K562 (cell line): ENCODE results near the gene CREG2. TPM values are rescaled to one million over a fixed set of nuclear protein-coding genes. Genes with fewer than 3 reads are reported as not detected.

Experiments
- ARHGAP35 ChIP-seq: fragments of 450-650 bp; IDR thresholded peaks from 2 replicates; pipeline ENCODE4 v1.6.1; 2018; ENCODE audit not compliant: partially characterized antibody
- ASH1L ChIP-seq: fragments of 450-650 bp; IDR thresholded peaks from 2 replicates; pipeline ENCODE4 v1.6.1; 2018; ENCODE audit warnings: borderline replicate concordance, mild to moderate bottlenecking, low read depth; ENCODE audit not compliant: partially characterized antibody
- CBFA2T2 ChIP-seq: fragments of 450-650 bp; conservative IDR thresholded peaks from 2 replicates; pipeline ENCODE4 v1.6.1; 2017; ENCODE audit warnings: mild to moderate bottlenecking
- DDX20 ChIP-seq: fragments of 450-650 bp; IDR thresholded peaks from 2 replicates; pipeline ENCODE4 v1.6.1; 2016; ENCODE audit warnings: missing genetic modification characterization, low read depth, mild to moderate bottlenecking, missing compliant biosample characterization, moderate library complexity
- ESRRB ChIP-seq: fragments of 250-450 bp; sonication (Bioruptor Pico); IDR thresholded peaks from 2 replicates; pipeline ENCODE4 v1.5.0; 2020; ENCODE audit warnings: mild to moderate bottlenecking, moderate library complexity, borderline replicate concordance
- FOXK1 ChIP-seq: sonication (generic); formaldehyde crosslinking; IDR thresholded peaks from 2 replicates; pipeline ENCODE4 v1.8.0; 2022; ENCODE audit warnings: missing genetic modification reagents, mild to moderate bottlenecking, borderline replicate concordance
- GABPA ChIP-seq: fragments of 200-800 bp; sonication (Bioruptor generic); conservative IDR thresholded peaks from 2 replicates; pipeline ENCODE4 v1.6.1; 2016; ENCODE audit warnings: low read depth, missing genetic modification characterization, missing compliant biosample characterization
- GABPB2 ChIP-seq: fragments of 250-450 bp; sonication (Bioruptor Pico); conservative IDR thresholded peaks from 2 replicates; pipeline ENCODE4 v1.5.1; 2021; ENCODE audit warnings: mild to moderate bottlenecking
- HLTF ChIP-seq: fragments of 450-650 bp; IDR thresholded peaks from 2 replicates; pipeline ENCODE4 v1.6.1; 2016
- NCOA6 ChIP-seq: fragments of 450-650 bp; IDR thresholded peaks from 2 replicates; pipeline ENCODE4 v1.6.1; 2017; ENCODE audit warnings: mild to moderate bottlenecking
- NFATC3 ChIP-seq: fragments of 450-650 bp; IDR thresholded peaks from 2 replicates; pipeline ENCODE4 v1.6.1; 2017; ENCODE audit warnings: mild to moderate bottlenecking
- POLR2AphosphoS5 ChIP-seq: IDR thresholded peaks from 2 replicates; pipeline ENCODE4 v1.6.1; 2011; ENCODE audit warnings: mild to moderate bottlenecking, low read depth, low read length, moderate library complexity; ENCODE audit not compliant: control insufficient read depth, insufficient read depth
- PTRF ChIP-seq: fragments of 450-650 bp; IDR thresholded peaks from 2 replicates; pipeline ENCODE4 v1.6.1; 2016; ENCODE audit warnings: mild to moderate bottlenecking, missing genetic modification characterization, missing compliant biosample characterization
- RBM39 ChIP-seq: fragments of 200-400 bp; formaldehyde crosslinking; optimal IDR thresholded peaks from 2 replicates; pipeline ENCODE3; 2018; ENCODE audit warnings: low read depth, low read length
- RHOXF2B ChIP-seq: fragments of 250-450 bp; sonication (Bioruptor Pico); conservative IDR thresholded peaks from 2 replicates; pipeline ENCODE4 v1.5.1; 2021
- RNF2 ChIP-seq: sonication (generic); IDR thresholded peaks from 2 replicates; pipeline ENCODE4 v1.6.1; 2016
- SRSF3 ChIP-seq: fragments of 200-400 bp; formaldehyde crosslinking; IDR thresholded peaks from 2 replicates; pipeline ENCODE4 v1.6.1; 2016; ENCODE audit warnings: mild to moderate bottlenecking, low read length, moderate library complexity; ENCODE audit not compliant: insufficient read depth
- ZNF75A ChIP-seq: fragments of 450-650 bp; formaldehyde crosslinking; IDR thresholded peaks from 2 replicates; pipeline ENCODE4 v1.4.0; 2020; ENCODE audit warnings: mild to moderate bottlenecking
- ZNF785 ChIP-seq: fragments of 250-450 bp; sonication (Bioruptor Pico); IDR thresholded peaks from 2 replicates; pipeline ENCODE4 v1.4.0; 2020; ENCODE audit warnings: mild to moderate bottlenecking
- ZNF830 ChIP-seq: fragments of 250-450 bp; sonication (Bioruptor Pico); IDR thresholded peaks from 2 replicates; pipeline ENCODE4 v1.5.0; 2021; ENCODE audit warnings: mild to moderate bottlenecking
- polyA plus RNA-seq, 8 experiments: library from polyadenylated mRNA; depleted of rRNA in 4 of 8; stranded (reverse) in 5 of 8; unstranded in 3 of 8; fragments of >200 nt; fragmentation: Nextera tagmentation in 2 of 8; fragmentation: Illumina TruSeq in 1 of 8; extraction: Ambion mirVana in 2 of 8; extraction: Trizol in 1 of 8; gene quantifications; 2 replicates each; pipeline versions ENCODE4 v1.2.1 to v1.2.3, GENCODE V29; 2011 to 2014; ENCODE audit warnings: inconsistent platforms in 1 of 8, missing spikeins in 1 of 8
- total RNA-seq, 7 experiments: library from RNA; depleted of rRNA in 6 of 7; stranded (reverse); fragments of >200 nt in 6 of 7; fragmentation: Illumina TruSeq in 2 of 7; extraction: Trizol in 2 of 7; gene quantifications; 2 replicates each; pipeline versions ENCODE4 v1.2.1 to v1.2.3, GENCODE V29; 2011 to 2021; ENCODE audit warnings: low replicate concordance in 1 of 7
- TF ChIP-seq, protein P1 (sequence below): sonication (generic); formaldehyde crosslinking; IDR thresholded peaks from 2 replicates; pipeline ENCODE4 v1.8.1; 2023; ENCODE audit warnings: mild to moderate bottlenecking, missing genetic modification reagents
- TF ChIP-seq, protein P2 (sequence below): sonication (generic); formaldehyde crosslinking; IDR thresholded peaks from 2 replicates; pipeline ENCODE4 v1.8.1; 2023; ENCODE audit warnings: mild to moderate bottlenecking, missing genetic modification reagents
- TF ChIP-seq, protein P3 (sequence below): sonication (generic); formaldehyde crosslinking; IDR thresholded peaks from 2 replicates; pipeline ENCODE4 v1.8.0; 2022; ENCODE audit warnings: mild to moderate bottlenecking, missing genetic modification reagents
- TF ChIP-seq, protein P4 (sequence below): fragments of 250-450 bp; sonication (Bioruptor Pico); IDR thresholded peaks from 2 replicates; pipeline ENCODE4 v1.5.0; 2020; ENCODE audit warnings: mild to moderate bottlenecking, borderline replicate concordance

The CREG2 gene
- total and polyA plus RNA-seq, 9 of the 15 experiments (the other 6 are each of a cell fraction or from before 2014, with no cell fraction given) = not detected

GRCh38 chr2:101308432-101309210 lies 78.7 kb downstream of the CREG2 start, which contains the start of gene RNF149 (continued):
- TF ChIP-seq DDX20 (tag) = no peak
- TF ChIP-seq NFATC3 = no peak
- TF ChIP-seq, protein P1, sequence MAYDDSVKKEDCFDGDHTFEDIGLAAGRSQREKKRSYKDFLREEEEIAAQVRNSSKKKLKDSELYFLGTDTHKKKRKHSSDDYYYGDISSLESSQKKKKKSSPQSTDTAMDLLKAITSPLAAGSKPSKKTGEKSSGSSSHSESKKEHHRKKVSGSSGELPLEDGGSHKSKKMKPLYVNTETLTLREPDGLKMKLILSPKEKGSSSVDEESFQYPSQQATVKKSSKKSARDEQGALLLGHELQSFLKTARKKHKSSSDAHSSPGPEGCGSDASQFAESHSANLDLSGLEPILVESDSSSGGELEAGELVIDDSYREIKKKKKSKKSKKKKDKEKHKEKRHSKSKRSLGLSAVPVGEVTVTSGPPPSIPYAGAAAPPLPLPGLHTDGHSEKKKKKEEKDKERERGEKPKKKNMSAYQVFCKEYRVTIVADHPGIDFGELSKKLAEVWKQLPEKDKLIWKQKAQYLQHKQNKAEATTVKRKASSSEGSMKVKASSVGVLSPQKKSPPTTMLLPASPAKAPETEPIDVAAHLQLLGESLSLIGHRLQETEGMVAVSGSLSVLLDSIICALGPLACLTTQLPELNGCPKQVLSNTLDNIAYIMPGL (CRISPR knock-in tag) = no peak
- TF ChIP-seq HLTF = no peak
- TF ChIP-seq RHOXF2B = no peak
- no peak for TF ChIP-seq PTRF (tag)
- TF ChIP-seq, protein P2, sequence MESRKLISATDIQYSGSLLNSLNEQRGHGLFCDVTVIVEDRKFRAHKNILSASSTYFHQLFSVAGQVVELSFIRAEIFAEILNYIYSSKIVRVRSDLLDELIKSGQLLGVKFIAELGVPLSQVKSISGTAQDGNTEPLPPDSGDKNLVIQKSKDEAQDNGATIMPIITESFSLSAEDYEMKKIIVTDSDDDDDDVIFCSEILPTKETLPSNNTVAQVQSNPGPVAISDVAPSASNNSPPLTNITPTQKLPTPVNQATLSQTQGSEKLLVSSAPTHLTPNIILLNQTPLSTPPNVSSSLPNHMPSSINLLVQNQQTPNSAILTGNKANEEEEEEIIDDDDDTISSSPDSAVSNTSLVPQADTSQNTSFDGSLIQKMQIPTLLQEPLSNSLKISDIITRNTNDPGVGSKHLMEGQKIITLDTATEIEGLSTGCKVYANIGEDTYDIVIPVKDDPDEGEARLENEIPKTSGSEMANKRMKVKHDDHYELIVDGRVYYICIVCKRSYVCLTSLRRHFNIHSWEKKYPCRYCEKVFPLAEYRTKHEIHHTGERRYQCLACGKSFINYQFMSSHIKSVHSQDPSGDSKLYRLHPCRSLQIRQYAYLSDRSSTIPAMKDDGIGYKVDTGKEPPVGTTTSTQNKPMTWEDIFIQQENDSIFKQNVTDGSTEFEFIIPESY (CRISPR knock-in tag) = peak; percentile 53
- no peak for TF ChIP-seq SRSF3
- TF ChIP-seq ESRRB (CRISPR knock-in tag) = no peak
- TF ChIP-seq ZNF785 (CRISPR knock-in tag) = no peak
- TF ChIP-seq GABPA (tag) = no peak
- no peak for TF ChIP-seq ZNF75A (CRISPR knock-in tag)
- no peak for TF ChIP-seq ASH1L
- TF ChIP-seq RNF2 = peak; percentile 53
- TF ChIP-seq POLR2AphosphoS5 = peak; percentile 68
- no peak for TF ChIP-seq RBM39
- no peak for TF ChIP-seq FOXK1 (CRISPR knock-in tag)
- TF ChIP-seq, protein P3, sequence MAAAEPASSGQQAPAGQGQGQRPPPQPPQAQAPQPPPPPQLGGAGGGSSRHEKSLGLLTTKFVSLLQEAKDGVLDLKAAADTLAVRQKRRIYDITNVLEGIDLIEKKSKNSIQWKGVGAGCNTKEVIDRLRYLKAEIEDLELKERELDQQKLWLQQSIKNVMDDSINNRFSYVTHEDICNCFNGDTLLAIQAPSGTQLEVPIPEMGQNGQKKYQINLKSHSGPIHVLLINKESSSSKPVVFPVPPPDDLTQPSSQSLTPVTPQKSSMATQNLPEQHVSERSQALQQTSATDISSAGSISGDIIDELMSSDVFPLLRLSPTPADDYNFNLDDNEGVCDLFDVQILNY (CRISPR knock-in tag) = peak; percentile 90
- TF ChIP-seq ZNF830 (CRISPR knock-in tag) = no peak
- TF ChIP-seq CBFA2T2 = no peak
- TF ChIP-seq, protein P4, sequence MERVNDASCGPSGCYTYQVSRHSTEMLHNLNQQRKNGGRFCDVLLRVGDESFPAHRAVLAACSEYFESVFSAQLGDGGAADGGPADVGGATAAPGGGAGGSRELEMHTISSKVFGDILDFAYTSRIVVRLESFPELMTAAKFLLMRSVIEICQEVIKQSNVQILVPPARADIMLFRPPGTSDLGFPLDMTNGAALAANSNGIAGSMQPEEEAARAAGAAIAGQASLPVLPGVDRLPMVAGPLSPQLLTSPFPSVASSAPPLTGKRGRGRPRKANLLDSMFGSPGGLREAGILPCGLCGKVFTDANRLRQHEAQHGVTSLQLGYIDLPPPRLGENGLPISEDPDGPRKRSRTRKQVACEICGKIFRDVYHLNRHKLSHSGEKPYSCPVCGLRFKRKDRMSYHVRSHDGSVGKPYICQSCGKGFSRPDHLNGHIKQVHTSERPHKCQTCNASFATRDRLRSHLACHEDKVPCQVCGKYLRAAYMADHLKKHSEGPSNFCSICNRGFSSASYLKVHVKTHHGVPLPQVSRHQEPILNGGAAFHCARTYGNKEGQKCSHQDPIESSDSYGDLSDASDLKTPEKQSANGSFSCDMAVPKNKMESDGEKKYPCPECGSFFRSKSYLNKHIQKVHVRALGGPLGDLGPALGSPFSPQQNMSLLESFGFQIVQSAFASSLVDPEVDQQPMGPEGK (CRISPR knock-in tag) = no peak
- TF ChIP-seq GABPB2 (CRISPR knock-in tag) = no peak
- TF ChIP-seq NCOA6 = no peak
- no peak for TF ChIP-seq ARHGAP35
